ENCODE results near the gene SH3BGRL.

SH3BGRL gene

DNA sequence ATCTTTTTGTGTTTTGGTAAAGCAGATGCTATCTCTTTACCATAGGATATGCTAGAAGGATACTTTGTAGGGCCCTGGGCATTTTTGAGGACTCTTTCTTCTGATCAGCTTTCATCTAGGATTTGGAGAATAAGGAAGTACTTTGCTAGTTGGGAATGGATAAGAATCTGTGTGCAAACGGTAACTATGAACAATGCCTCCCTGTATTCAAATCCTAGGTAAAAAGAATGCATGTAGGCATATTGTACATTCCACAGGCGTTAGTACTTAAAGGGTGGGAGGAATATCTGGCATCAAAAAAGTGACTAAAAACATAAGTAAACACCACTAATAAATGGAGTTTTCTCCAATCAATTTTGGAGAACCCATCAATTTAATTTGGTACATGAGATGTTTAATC lies 59.7 kb downstream of the SH3BGRL start:
- no peak for TF ChIP-seq POLR2AphosphoS5 (IDR thresholded peaks at IDR 0.05; ENCODE audit: low read depth)
- TF ChIP-seq, protein P1, sequence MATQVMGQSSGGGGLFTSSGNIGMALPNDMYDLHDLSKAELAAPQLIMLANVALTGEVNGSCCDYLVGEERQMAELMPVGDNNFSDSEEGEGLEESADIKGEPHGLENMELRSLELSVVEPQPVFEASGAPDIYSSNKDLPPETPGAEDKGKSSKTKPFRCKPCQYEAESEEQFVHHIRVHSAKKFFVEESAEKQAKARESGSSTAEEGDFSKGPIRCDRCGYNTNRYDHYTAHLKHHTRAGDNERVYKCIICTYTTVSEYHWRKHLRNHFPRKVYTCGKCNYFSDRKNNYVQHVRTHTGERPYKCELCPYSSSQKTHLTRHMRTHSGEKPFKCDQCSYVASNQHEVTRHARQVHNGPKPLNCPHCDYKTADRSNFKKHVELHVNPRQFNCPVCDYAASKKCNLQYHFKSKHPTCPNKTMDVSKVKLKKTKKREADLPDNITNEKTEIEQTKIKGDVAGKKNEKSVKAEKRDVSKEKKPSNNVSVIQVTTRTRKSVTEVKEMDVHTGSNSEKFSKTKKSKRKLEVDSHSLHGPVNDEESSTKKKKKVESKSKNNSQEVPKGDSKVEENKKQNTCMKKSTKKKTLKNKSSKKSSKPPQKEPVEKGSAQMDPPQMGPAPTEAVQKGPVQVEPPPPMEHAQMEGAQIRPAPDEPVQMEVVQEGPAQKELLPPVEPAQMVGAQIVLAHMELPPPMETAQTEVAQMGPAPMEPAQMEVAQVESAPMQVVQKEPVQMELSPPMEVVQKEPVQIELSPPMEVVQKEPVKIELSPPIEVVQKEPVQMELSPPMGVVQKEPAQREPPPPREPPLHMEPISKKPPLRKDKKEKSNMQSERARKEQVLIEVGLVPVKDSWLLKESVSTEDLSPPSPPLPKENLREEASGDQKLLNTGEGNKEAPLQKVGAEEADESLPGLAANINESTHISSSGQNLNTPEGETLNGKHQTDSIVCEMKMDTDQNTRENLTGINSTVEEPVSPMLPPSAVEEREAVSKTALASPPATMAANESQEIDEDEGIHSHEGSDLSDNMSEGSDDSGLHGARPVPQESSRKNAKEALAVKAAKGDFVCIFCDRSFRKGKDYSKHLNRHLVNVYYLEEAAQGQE (IDR thresholded peaks at IDR 0.05; ENCODE audit: insufficient replicate concordance, low read depth) = no peak
- TF ChIP-seq SPI1 (IDR thresholded peaks at IDR 0.05; ENCODE audit: borderline replicate concordance, low read depth) = no peak
- TF ChIP-seq, protein P2, sequence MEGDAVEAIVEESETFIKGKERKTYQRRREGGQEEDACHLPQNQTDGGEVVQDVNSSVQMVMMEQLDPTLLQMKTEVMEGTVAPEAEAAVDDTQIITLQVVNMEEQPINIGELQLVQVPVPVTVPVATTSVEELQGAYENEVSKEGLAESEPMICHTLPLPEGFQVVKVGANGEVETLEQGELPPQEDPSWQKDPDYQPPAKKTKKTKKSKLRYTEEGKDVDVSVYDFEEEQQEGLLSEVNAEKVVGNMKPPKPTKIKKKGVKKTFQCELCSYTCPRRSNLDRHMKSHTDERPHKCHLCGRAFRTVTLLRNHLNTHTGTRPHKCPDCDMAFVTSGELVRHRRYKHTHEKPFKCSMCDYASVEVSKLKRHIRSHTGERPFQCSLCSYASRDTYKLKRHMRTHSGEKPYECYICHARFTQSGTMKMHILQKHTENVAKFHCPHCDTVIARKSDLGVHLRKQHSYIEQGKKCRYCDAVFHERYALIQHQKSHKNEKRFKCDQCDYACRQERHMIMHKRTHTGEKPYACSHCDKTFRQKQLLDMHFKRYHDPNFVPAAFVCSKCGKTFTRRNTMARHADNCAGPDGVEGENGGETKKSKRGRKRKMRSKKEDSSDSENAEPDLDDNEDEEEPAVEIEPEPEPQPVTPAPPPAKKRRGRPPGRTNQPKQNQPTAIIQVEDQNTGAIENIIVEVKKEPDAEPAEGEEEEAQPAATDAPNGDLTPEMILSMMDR (IDR thresholded peaks at IDR 0.05; ENCODE audit: insufficient read depth, low read length) = no peak
- no peak for TF ChIP-seq GABPA (IDR thresholded peaks at IDR 0.05; ENCODE audit: low read depth)
- Histone ChIP-seq H3K4me3 (replicated peaks; ENCODE audit: insufficient read depth, low read length) (no peak overlapping the region), H3K27ac (replicated peaks) (no peak overlapping the region), H3K27me3 (ENCODE audit: insufficient read depth, poor library complexity, severe bottlenecking) (no peaks in the 10 kb centered on the region)
- no peak for DNase-seq (ENCODE audit: low read depth in 1 of 2, low spot score in 1 of 2)

DNA sequence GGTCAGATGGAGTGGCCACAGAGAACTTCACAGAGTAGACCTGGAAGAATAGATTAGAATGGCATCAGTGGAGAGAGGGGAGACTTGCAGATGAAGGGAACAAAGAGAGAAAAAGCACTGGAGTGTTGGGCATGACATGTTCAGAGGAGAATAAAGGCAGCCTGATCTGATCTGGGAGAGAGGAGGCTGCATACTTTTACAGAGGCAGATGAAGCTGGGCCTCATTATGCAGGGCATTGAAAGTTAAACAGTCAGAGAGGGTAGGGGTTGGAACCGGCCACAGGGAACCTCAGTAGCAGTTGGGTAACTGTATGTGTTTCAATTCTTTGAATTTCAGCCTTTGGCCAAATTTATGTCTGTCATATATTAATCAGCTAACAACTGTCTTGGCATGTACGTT lies 61.2 kb downstream of the SH3BGRL start:
- Histone ChIP-seq H3K4me3 (replicated peaks; ENCODE audit: insufficient read depth, low read length) (no peak overlapping the region), H3K27ac (replicated peaks) (no peak overlapping the region), H3K27me3 (ENCODE audit: insufficient read depth, poor library complexity, severe bottlenecking) (no peaks in the 10 kb centered on the region)
- TF ChIP-seq GABPA (IDR thresholded peaks at IDR 0.05; ENCODE audit: low read depth) (no peak), SPI1 (IDR thresholded peaks at IDR 0.05; ENCODE audit: borderline replicate concordance, low read depth) (no peak), POLR2AphosphoS5 (IDR thresholded peaks at IDR 0.05; ENCODE audit: low read depth) (no peak)
- TF ChIP-seq, protein P2 (IDR thresholded peaks at IDR 0.05; ENCODE audit: insufficient read depth, low read length) = no peak
- TF ChIP-seq, protein P1 (IDR thresholded peaks at IDR 0.05; ENCODE audit: insufficient replicate concordance, low read depth) = no peak
- DNase-seq (ENCODE audit: low read depth in 1 of 2, low spot score in 1 of 2) = no peak

DNA sequence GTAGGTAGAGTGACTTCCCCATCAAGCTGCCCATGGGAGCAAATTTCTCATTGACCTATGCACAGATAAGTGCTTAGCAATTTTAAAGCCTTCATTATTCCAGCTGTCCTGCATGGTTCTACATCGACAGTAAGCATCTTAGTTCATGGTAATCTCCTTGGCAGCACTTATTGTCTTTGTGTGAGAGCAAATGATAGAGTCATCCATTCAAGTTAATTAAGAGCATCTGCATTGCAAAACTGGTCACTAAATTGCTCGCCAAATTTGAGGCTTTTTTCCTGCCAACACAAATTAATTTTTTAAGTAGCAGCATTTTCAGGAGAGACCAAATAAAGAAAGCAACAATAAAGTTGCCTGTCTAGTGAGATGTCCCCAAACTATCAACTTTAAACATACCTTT lies 76.7 kb downstream of the SH3BGRL start:
- H3K27ac ChIP-seq (replicated peaks) = no peak overlapping the region
- TF ChIP-seq GABPA (IDR thresholded peaks at IDR 0.05; ENCODE audit: low read depth) = no peak
- no peak for TF ChIP-seq SPI1 (IDR thresholded peaks at IDR 0.05; ENCODE audit: borderline replicate concordance, low read depth)
- TF ChIP-seq, protein P2 (IDR thresholded peaks at IDR 0.05; ENCODE audit: insufficient read depth, low read length) = no peak
- TF ChIP-seq, protein P1 (IDR thresholded peaks at IDR 0.05; ENCODE audit: insufficient replicate concordance, low read depth) = no peak
- TF ChIP-seq POLR2AphosphoS5 (IDR thresholded peaks at IDR 0.05; ENCODE audit: low read depth) = no peak
- H3K4me3 ChIP-seq (replicated peaks; ENCODE audit: insufficient read depth, low read length) = no peak overlapping the region
- H3K27me3 ChIP-seq (ENCODE audit: insufficient read depth, poor library complexity, severe bottlenecking) = no peaks in the 10 kb centered on the region
- no peak for DNase-seq (ENCODE audit: low read depth in 1 of 2, low spot score in 1 of 2)

All from HL-60 (cell line).